IgD-negative memory B cell (primary cell): ENCODE data around the gene EXOC3. TPM values are rescaled to one million over a fixed set of nuclear protein-coding genes. Genes with fewer than 3 reads are reported as not detected.

Experiments
- H3K27ac Mint-ChIP-seq, 3 donors: one replicate each; pipeline ENCODE4 v1.8.0; 2020 to 2022; ENCODE audit warnings: mild to moderate bottlenecking in 3 of 3, mixed read lengths in 3 of 3, moderate library complexity in 1 of 3
- H3K27me3 Mint-ChIP-seq: one replicate; pipeline ENCODE4 v1.8.0; 2021; ENCODE audit warnings: mixed read lengths
- H3K36me3 Mint-ChIP-seq: one replicate; pipeline ENCODE4 v1.8.0; 2020; ENCODE audit warnings: mild to moderate bottlenecking, mixed read lengths
- H3K4me1 Mint-ChIP-seq, 3 donors: one replicate each; pipeline ENCODE4 v1.8.0; 2020 to 2022; ENCODE audit warnings: mixed read lengths in 3 of 3, mild to moderate bottlenecking in 1 of 3
- H3K4me3 Mint-ChIP-seq, 4 donors: one replicate each; pipeline ENCODE4 v1.8.0; 2020 to 2022; ENCODE audit warnings: mild to moderate bottlenecking in 4 of 4, mixed read lengths in 4 of 4, moderate library complexity in 3 of 4
- H3K9me3 Mint-ChIP-seq, 3 donors: one replicate each; pipeline ENCODE4 v1.8.0; 2020 to 2021; ENCODE audit warnings: mixed read lengths in 3 of 3, mild to moderate bottlenecking in 1 of 3
- polyA plus RNA-seq: library from polyadenylated mRNA; unstranded; fragments of 300-500 nt; fragmentation: Illumina TruSeq; gene quantifications from one replicate; pipeline ENCODE4 v1.2.3, GENCODE V29; 2021

EXOC3 gene
- polyA plus RNA-seq, 1 donor from 2014 or later: 25.8 TPM

- Mint-ChIP-seq H3K9me3 (peaks cover 0 to 3% (median 0%) of the 10 kb centered on the region in 3 donors), H3K36me3 (peaks cover 3% of the 10 kb centered on the region), H3K4me1 (peaks cover 0 to 3% (median 2%) of the 10 kb centered on the region in 3 donors), H3K27ac (no peak overlapping the region), H3K4me3 (no peak overlapping the region), H3K27me3 (peaks cover 19% of the 10 kb centered on the region)
These were observed 15.4 kb upstream of the EXOC3 start for GRCh38 chr5:427415-428087.

GRCh38 chr5:428219-428618 is 14.8 kb upstream of the EXOC3 start:
- Mint-ChIP-seq H3K36me3 (peaks cover 3% of the 10 kb centered on the region), H3K9me3 (peaks cover 0 to 3% (median 0%) of the 10 kb centered on the region in 3 donors), H3K4me3 (no peak overlapping the region), H3K27ac (no peak overlapping the region), H3K27me3 (peaks cover 20% of the 10 kb centered on the region), H3K4me1 (peaks cover 0 to 3% (median 2%) of the 10 kb centered on the region in 3 donors)

- H3K4me1 Mint-ChIP-seq: peaks cover 0 to 3% (median 2%) of the 10 kb centered on the region in 3 donors
- H3K27ac Mint-ChIP-seq: no peak overlapping the region
- peaks cover 3% of the 10 kb centered on the region for H3K36me3 Mint-ChIP-seq
- H3K9me3 Mint-ChIP-seq: peaks cover 0 to 3% (median 0%) of the 10 kb centered on the region in 3 donors
- H3K27me3 Mint-ChIP-seq: peaks cover 21% of the 10 kb centered on the region
- peak overlapping the region in 1 of 4 donors; percentile 8 for H3K4me3 Mint-ChIP-seq
These were observed 14.1 kb upstream of the EXOC3 start for GRCh38 chr5:428754-429452.

- Mint-ChIP-seq H3K27me3 (peaks cover 19% of the 10 kb centered on the region), H3K27ac (no peak overlapping the region), H3K4me1 (peaks cover 0 to 2% (median 2%) of the 10 kb centered on the region in 3 donors), H3K4me3 (peak overlapping the region in 1 of 4 donors; percentile 5), H3K36me3 (peaks cover 3% of the 10 kb centered on the region), H3K9me3 (peaks cover 0 to 3% (median 0%) of the 10 kb centered on the region in 3 donors)
These were observed 13.4 kb upstream of the EXOC3 start for GRCh38 chr5:429453-430188.

GRCh38 chr5:430214-430925 is 12.6 kb upstream of the EXOC3 start:
- peaks cover 19% of the 10 kb centered on the region for H3K27me3 Mint-ChIP-seq
- H3K27ac Mint-ChIP-seq: no peak overlapping the region
- peaks cover 0 to 3% (median 0%) of the 10 kb centered on the region in 3 donors for H3K9me3 Mint-ChIP-seq
- peak overlapping the region in 1 of 4 donors; percentile 5 for H3K4me3 Mint-ChIP-seq
- H3K36me3 Mint-ChIP-seq: peaks cover 3% of the 10 kb centered on the region
- H3K4me1 Mint-ChIP-seq: no peaks in the 10 kb centered on the region

GRCh38 chr5:431001-431710 is 11.8 kb upstream of the EXOC3 start:
- Mint-ChIP-seq H3K4me3 (no peak overlapping the region), H3K9me3 (peaks cover 0 to 3% (median 0%) of the 10 kb centered on the region in 3 donors), H3K27ac (peak overlapping the region in 1 of 3 donors; percentile 39), H3K27me3 (peaks cover 20% of the 10 kb centered on the region), H3K4me1 (no peaks in the 10 kb centered on the region), H3K36me3 (peaks cover 5% of the 10 kb centered on the region)

- Mint-ChIP-seq H3K4me3 (no peak overlapping the region), H3K36me3 (peaks cover 2% of the 10 kb centered on the region), H3K9me3 (no peaks in the 10 kb centered on the region), H3K27me3 (peaks cover 21% of the 10 kb centered on the region), H3K4me1 (no peaks in the 10 kb centered on the region), H3K27ac (peak overlapping the region in 1 of 3 donors; percentile 39)
These were observed 11.3 kb upstream of the EXOC3 start for GRCh38 chr5:431711-432050.

- H3K9me3 Mint-ChIP-seq: no peaks in the 10 kb centered on the region
- H3K4me3 Mint-ChIP-seq: no peak overlapping the region
- peaks cover 2% of the 10 kb centered on the region for H3K36me3 Mint-ChIP-seq
- H3K4me1 Mint-ChIP-seq: no peaks in the 10 kb centered on the region
- H3K27me3 Mint-ChIP-seq: peaks cover 25% of the 10 kb centered on the region
- H3K27ac Mint-ChIP-seq: no peak overlapping the region
These were observed 10.6 kb upstream of the EXOC3 start for GRCh38 chr5:432201-432927.

GRCh38 chr5:432928-433791 is 9.8 kb upstream of the EXOC3 start:
- H3K4me1 Mint-ChIP-seq: no peaks in the 10 kb centered on the region
- H3K27ac Mint-ChIP-seq: no peak overlapping the region
- no peak overlapping the region for H3K4me3 Mint-ChIP-seq
- peaks cover 25% of the 10 kb centered on the region for H3K27me3 Mint-ChIP-seq
- peaks cover 2% of the 10 kb centered on the region for H3K36me3 Mint-ChIP-seq
- H3K9me3 Mint-ChIP-seq: no peaks in the 10 kb centered on the region

- Mint-ChIP-seq H3K36me3 (peaks cover 2% of the 10 kb centered on the region), H3K27ac (no peak overlapping the region), H3K9me3 (no peaks in the 10 kb centered on the region), H3K4me3 (no peak overlapping the region), H3K27me3 (peaks cover 24% of the 10 kb centered on the region), H3K4me1 (no peaks in the 10 kb centered on the region)
These were observed 9.1 kb upstream of the EXOC3 start for GRCh38 chr5:433836-434235.

GRCh38 chr5:434443-435146 is 8.4 kb upstream of the EXOC3 start:
- no peak overlapping the region for H3K27ac Mint-ChIP-seq
- H3K36me3 Mint-ChIP-seq: peaks cover 2% of the 10 kb centered on the region
- no peaks in the 10 kb centered on the region for H3K4me1 Mint-ChIP-seq
- no peaks in the 10 kb centered on the region for H3K9me3 Mint-ChIP-seq
- no peak overlapping the region for H3K4me3 Mint-ChIP-seq
- H3K27me3 Mint-ChIP-seq: peaks cover 20% of the 10 kb centered on the region

GRCh38 chr5:435156-435790 is 7.7 kb upstream of the EXOC3 start:
- Mint-ChIP-seq H3K27me3 (peaks cover 20% of the 10 kb centered on the region), H3K9me3 (no peaks in the 10 kb centered on the region), H3K36me3 (peaks cover 2% of the 10 kb centered on the region), H3K4me3 (peak overlapping the region in 3 of 4 donors; percentile 27 to 70 (median 58)), H3K27ac (no peak overlapping the region), H3K4me1 (no peaks in the 10 kb centered on the region)
